ENCODE results near the gene MMEL1.
"Not testable (repeated sequence)": the region's sequence is repeated elsewhere in the genome, so short reads cannot be mapped to it uniquely, and the experiment has no call there.

Gene MMEL1

DNA sequence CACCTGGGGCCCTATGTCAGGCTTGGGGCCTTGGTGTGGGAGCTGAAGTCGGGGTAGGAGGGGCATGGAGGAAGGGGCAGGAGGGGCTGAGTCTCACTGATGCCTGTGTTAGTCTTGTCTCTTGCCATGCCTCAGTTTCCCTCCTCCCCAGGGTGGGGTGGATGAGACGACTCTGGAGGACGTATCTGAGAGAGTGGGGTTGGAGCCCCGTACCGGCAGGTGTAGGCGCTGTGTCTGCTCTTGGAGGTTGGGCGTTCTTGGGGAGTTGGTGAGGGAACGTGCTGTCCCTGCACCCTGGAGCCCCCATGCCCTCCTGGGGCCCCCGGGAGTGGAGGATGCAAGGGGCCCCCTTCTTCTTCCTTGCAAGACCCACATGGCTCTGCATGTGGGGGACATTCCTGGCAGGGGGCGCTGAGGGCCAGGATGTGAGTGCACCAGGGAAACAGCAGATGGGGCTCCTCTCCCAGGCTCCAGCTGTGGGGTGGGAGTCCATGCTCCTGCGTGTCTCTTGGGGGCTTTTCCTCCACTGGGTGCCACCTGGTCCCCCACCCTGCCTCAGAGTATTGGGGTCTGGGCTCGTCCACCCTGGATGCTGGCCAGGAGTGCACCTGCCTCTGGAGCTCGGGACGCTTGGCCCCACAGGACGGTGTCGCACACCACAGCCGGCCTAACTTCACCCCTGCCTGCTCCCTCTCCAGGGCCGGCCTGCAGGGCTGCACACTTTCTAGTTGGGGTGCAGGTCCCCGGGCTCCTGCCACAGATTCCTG is 78.0 kb downstream of the MMEL1 start:
- DNase-seq = peak; percentile 18 to 34

DNA sequence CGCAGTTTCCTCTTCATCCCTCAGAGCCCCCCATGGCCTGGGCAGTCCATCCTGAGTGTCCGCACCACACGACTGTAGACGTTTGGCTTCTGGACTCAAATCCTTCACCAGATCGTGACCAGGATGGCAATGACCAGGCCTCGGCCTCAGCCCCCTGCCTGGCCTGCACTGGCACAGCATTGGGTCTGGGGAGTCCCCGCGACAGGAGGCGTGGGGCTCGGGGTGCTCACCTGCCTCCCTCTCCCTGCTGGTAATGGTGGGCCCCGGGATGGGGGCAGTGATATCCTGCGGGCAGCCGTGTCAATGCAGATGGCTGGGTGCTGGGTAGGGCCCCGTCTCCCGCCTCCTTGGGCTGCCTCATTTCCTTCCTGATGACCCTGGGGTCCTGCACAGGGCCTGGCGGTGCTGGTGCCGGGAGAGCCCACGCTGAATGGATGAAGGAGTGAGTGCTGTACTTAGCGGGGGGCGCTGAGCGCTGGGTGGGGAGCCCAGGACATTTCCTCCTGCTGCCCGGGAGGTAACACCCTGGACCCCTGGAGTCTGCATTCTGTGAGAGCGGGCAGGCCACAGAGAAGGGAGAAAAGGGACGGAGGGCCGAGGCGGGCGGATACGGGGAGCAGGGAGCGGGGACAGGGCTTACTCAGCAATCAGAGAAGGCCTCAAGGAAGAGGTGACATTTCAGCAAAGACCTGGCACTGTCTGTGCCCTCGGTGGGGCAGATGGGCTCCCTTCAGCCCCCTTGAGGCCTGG is 78.8 kb downstream of the MMEL1 start:
- no peak for DNase-seq

DNA sequence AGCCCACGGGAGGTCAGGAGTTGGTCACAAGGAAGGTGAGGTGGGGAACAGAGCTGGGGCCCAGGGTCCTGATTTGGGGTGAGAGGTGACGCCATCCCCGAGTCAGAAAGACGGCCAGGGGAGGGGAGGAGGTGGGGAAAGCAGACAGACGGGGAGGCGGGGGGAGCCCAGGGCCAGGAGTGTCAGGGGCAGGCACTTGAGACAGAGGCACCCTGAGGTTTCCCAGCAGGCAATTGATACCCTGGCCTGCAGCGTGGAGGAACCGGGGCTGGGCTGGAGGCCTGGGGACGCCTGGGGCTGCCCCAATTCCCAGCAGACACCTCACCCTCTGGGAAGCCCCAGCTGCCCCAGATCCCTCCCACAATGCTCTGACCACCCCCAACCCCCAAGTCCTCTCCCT is 79.7 kb downstream of the MMEL1 start:
- not testable (repeated sequence) for DNase-seq

DNA sequence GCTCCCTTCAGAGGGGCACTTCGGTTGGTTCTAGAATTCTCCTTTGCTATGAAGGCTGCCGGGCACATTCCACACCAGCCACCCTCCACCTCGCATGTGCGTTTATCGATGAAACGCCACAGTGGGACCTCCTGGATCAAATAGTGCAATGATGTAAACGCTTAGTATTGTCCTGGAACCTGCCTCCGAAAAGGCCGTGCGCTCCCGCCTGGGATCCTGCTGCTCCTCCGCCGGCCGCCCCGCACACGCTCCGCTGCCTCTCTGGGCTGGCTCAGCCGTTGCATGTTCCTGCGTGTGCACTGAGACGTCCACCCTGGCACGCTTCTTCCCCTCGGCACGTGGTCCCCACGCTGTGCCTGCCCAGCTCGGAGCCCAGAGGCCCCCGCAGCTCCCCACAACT is 80.6 kb downstream of the MMEL1 start:
- no peak for DNase-seq

DNA sequence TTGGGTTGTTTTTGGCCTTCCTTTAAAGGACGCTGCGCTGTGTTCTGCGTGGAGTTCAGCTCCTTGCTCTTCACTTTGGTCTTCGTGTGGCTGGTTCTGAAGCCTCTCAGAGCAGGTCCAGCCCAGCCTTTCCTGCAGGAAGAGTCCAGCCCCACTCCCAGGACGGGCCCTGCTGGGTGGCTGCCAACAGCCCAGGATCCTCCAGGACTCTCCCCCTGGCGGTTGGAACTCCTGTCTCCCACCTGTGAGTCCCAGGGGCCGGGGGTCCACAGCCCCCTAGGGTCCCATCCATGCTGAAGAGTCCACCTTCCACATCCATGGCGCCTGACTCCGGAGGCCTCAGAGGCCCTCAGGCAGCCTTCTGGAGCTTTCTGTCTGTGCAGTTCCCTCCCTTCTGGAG is 81.3 kb downstream of the MMEL1 start:
- not testable (repeated sequence) for DNase-seq

DNA sequence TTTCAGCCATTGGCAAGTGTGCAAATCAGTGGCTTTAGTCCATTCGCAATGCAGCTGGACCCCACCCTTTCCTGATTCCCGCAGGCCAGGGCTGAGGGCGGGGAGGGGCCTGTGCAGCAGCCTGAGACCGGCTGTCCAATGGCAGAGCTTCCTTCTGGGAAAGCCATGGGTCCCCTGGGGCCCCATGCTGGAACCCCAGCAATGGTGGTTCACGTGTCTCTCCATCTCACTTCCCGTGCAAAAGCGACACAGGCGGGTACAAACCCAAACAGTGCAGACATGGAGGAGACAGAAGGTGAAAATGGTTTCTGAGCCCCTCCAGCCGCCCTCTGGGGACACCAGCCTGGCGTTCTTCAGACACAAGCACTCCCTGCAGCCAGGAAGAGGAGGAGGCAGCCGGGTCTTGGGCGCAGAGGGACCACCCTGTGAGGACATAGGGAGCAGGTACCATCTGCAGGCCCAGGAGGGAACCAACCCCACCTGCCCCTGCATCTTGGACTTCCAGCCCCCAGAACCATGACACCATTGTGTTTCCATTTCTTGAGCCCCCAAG is 82.4 kb downstream of the MMEL1 start:
- not testable (repeated sequence) for DNase-seq

DNA sequence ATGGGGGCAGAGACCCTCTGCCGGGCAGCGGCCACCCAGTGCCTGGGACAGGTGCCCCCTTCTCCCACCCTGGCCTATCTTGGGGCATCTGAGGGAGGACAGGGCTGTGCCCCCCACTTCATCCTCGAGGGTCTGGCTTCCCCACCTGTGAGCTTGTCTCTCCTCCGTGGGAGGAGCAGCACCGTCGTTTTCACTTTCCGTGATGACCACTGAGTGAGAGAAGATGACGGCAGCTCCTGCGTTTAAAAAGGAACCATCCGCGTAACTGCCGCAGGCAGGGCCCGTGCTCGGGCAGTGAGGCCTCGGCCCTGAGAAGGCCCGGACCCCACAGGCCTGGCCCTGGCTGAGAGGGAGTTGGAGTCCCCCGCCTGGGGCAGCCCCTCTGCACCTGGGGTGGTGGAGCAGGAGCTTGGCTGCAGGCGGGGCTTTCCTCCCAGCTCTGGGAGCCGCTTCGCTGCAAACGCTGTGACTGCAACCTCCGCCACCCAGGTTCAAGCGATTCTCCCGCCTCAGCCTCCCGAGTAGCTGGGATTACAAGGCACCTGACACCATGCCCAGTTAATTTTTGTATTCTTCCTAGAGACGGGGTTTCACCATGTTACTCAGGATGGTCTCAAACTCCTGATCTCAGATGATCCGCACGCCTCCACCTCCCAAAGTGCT is 83.3 kb downstream of the MMEL1 start:
- not testable (repeated sequence) for DNase-seq

DNA sequence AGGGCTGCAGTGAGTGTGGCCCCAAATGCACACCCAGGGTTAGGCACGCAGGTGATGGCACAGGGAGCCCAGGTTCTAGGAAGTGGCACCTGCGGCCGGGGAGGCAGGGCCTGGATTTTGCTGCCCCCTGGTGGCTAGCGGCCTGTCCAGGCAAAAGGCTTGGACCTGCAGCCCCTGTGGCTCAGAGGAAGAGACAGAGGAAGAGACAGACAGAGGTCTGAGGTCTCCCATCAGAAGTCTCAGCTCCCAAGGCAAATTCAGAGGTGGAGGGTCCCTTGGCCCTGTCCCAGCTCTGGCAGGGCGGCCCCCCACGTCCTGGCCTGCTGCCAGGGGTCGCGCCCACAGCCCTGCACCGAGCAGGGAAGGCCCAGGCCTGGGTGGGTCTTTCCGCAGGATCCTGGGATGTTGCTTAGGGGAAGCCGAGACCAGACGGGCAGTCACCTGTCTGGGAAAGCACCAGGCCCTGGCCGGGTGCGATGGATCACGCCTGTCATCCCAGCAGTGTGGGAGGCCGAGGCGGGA is 84.7 kb downstream of the MMEL1 start:
- peak; percentile 38 to 50 for DNase-seq

DNA sequence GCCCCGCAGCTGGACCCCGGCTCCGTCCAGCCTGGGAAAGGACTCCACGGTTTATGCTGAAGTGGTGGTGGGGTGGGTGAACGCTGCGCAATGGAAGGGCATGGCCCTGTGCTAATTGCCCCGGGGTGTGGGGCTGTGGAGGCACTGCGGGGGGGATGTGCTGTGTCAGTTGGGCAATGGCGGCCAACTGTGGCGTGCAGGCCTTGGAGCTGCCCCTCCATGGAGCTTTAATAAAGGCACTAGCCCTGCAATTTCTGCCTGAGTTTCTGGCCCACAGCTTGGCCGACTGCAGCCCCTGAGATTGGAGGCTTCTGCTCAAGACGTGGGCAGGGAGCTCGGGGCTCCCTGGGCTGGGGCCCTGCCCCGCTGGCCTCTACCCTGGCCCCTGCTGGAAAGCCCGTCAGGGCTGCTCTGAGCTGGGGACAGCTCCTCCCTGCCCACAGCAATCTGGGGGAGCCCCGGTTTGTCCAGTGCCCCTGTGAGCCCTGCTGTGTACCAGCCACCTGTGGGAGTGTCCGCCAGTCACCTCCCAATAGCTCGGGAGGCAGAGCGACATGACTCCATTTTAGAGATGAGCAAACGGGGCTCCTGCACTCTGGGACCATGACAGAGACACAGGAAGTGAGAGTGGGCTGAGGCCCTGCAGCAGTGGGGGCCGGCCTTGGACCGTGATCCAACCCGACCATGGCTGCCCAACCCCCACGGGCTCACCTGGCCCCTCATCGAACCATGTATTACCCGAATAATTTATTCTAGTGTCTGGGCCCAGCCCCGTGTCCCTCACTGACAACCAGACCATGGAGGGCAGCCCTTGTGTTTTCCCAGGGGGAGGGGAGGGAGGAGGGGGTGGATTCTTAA is 85.4 kb downstream of the MMEL1 start:
- no peak for DNase-seq

DNA sequence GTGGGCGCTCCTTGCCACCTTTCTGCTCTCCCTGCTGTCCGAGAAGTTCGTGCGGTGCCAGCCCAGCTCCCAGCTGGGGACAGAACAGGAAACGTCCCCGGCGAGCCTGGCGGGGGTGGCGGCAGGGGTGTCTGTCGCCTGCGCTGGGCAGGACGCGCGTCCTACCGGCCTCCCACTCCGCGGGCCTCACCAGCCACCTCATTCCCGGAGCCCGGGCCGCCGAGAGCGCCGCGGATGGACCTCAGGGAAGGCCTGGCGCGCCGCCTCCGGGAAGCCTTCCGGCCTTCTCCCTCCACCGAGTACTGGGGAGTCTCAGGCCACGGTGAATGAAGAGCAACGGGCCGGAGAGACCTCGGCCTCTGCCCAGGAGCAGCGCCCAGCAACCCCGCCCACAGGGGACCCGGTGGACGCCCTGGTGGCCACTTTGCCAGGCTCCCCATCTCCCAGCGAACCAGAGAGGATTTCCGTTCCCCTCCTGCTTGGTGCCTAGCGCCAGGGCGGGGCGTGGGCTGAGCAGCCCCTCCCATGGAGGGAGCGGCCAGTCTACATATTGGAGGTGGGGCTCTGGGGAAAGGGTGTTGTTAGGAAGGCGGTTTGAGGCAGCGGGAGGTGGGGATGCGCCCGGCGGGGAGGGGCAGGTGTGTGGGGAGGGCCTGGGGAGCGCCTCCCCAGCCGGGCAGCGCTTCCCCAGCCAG is 86.2 kb downstream of the MMEL1 start:
- peak; percentile 65 to 76 for DNase-seq

DNA sequence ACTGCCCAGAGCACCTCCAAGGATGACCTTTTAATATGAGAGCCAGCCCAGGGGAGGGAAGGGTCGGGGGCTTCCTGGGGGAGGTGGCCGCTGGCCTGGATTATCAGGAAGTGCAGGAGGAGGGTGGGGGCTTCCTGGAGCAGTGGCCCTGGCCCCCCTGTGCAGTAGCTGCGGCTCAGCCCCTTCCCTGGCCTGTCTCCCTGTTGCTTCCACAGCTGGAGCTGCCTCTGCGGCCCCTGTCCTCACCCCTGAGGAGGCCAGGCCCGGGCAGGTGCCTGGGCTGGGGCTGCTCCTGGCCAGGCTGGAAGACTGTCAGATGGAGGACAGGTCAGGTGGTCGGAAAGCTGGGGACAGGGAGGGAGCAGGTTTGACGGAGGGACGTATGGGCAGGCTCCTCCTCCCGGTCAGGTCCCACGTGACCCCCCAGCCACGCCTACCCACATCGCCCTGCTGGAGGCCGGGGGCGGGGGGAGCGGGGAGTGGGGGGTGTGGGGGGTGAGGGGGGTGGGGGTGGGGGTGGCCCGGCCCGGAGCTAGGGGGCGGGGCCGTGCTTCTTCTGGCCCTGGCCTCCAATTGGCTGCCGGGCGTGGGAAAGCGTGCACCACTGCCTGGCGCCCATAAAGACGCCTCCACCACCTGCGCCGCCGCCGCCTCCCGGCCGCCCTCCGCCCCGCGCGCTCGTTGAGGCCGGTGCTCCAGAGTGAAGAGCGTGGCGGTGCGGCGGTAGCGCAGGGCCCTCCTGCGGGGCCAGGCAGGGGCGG is 86.9 kb downstream of the MMEL1 start:
- DNase-seq = peak; percentile 53 to 61

DNA sequence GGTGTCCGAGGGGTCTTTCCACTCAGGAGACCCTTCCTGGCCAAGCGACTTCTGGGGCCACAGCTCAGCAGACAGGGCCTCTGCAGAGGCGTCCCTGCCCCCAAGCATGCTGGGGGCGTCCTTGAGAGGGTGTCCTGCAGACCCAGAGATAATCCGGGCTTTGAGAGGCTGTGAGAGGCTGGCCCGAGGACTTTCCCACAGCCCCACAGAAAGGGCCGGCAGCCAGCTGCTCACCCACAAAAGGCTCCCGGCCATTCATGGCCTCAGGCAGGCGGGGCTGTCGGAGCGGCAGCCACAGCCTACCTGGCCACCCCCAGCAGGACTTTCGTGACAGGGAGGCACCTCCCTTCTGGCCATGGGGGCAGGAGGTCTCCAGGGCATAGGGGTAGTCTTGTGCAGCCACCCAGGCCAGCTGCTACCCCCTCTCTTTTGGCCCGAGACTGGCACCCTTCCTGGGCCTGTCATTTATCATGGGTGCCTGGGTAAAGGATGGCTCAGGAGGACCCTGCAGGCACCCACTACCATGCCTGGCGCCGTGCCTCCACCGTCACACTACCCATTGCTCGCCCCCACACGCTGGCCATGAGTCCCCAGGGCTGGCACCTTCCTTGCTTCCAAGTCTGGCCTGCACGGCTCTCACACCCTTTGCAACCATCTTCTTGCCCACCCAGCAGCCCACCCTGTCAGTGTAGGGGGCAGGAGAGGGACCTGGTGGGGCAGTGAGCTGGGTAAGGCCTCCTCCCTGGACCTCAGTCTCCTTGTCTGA is 87.8 kb downstream of the MMEL1 start:
- no peak for DNase-seq

DNA sequence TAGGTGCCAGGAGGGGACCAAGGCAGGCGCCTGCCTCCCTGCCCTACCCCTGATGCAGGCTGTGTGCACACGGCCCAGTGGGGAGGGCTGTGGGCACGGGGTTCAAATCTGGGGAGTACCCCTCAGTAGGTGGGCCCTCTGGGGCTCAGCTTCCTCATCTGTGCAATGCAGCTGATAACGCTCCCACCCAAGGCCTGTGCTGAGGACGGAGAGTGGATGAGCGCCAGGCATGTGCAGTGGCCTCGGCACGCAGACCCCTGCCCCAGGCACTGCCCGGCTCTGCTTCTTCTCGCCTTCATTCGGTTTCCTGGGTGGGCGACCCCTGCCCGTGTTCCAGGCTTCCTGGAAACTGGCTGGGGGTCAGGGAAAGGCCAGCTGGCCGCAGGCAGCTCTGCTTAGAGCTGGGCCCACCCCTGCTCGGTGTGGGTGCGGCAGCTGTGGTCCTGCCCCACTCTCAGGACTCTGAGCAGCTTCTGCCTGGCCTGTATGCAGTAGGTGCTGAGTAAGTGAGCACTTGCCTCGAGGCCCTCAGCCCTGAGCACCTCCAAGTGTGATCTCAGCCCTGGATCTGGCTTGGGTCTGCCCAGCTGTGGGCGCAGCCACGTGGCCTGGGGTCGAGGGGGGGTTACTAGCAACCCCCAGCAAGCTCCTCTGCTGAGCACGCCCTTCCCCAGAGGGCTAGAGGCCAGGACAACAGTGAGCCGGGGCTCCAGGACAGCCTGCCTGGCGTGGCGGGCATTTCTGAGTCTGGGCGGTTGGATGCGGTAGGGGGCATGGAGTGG is 88.5 kb downstream of the MMEL1 start:
- no peak for DNase-seq

DNA sequence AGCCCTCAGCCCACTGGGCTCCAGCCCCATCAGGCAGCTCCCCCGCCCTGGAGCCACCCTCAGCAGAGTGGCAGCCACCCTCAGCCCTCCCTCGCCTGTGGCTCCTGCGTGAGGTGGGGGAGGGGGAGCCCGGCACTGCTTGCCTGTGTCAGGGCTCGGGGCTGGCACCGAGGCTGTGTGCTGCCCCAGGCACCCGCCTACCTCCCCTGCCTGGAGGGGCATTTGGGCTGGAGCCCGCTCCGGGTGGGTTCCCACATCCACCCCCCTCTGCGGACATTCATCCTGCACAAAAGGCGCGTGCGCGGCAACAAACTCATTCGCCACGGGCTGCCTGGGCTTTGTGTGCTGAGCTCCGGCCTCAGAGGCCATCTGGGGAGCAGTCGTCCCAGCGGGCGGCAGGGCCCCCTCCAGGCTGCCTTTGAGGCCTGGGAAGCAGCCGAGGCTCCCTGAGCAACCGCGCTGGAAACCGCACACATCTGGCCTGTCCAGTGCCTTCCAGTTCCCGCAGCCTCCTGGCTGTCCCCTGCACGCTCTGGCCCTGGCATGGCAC is 89.2 kb downstream of the MMEL1 start:
- no peak for DNase-seq

DNA sequence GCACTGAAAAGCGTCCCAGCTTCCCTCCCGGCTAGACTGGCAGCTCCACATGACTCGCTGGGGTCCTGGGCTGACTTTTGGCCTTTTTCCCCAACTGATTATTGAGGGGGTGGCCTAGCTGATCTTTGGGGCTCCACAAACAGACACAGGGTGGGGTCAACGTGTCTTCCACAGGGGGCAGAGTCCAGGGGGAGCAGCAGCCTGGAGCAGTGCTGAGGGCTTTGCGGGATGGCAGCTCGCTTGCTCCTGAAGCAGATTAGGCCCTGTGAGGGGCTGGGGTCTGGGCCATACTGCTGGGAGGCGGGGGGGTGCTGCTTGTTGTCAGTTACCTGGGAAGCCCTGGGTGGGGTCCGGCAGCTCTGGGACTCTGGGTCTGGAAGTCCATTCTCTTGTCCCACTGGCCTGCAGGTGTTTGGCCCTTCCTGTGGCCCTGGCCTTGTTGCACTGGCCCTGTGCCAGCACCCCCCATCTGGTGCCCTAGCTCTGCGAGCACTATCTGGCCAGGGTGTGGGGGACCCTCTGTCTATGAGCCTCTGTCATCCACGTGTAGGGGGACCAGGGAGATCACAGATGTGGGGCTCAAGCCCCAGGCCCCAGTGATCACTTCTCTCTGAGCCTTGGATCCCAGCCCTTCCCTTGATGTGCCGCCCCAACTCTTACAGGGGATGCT is 90.4 kb downstream of the MMEL1 start:
- no peak for DNase-seq

DNA sequence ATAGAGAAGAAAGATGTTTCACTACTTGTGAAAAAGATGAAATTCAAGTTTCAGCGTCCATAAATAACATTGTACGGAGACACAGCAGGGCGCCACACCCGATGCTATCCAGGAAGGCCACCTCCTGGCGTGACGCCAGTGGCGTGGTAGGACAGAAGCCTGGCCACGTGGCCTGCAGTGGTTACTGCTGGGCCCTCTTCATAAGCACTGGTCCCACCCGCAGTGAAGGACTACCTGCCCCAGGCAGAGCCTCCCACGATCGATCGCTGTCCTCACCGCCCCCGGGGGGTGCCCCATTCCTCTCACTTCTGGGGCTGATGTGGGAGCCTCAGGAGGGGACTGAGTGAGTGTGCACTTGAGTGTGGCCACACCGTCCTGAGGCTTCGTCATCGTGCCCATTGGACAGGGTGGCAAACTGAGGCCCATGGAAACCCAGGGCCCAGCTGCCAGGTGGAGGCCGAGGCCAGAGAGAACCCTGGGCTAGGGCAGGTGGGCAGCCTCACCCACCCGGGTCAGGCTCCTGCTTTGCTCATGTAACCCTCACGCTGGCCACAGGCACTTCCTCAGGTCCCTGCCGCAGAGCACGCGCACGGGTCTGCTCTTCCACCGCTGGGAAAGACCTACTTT is 91.1 kb downstream of the MMEL1 start:
- DNase-seq = no peak

DNA sequence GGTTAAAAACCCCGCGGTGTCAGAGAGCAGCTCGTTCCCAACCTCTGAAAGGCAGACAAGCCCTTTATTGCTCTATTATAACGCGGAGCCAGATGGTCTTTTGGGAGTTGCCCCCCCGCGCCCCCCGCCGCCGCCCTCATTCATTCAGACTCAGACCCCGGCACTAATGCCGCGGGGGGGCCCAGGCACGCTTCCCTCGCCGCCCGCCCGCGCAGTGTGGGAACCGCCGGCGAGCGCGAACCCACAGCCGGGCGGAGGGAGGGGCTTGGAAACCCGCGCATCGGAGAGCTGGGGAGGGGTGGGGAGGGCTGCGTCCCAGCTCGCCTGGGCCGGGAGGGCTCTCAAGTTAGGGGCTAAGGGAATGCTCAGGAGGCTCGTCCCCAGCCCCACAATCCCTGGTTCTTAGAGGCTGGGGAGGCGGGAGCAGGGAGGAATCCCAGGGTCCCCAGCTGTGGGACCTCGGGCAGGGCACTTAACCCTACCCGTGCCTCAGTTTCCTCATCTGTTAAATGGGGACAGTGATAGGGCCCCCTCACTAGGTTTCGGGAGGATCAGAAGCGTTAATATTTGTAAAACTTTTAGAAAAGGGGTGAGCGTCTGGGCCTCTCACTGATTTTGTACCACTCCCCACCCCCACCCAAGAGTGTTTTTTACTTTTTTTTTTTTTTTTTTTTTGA is 91.9 kb downstream of the MMEL1 start:
- DNase-seq = no peak
